GM12892 (cell line): ENCODE measurements around the gene TXNDC16.

Experiments used
- POLR2A ChIP-seq: IDR thresholded peaks from 2 replicates; pipeline ENCODE4 v1.6.1; 2011; ENCODE audit warnings: low read depth, low read length, control low read depth
- POLR2AphosphoS5 ChIP-seq: IDR thresholded peaks from 2 replicates; pipeline ENCODE4 v1.6.1; 2011; ENCODE audit warnings: low read depth, low read length, control low read depth
- TAF1 ChIP-seq: IDR thresholded peaks from 2 replicates; pipeline ENCODE4 v1.6.1; 2011; ENCODE audit warnings: low read depth, mild to moderate bottlenecking, control low read depth, low read length, borderline replicate concordance

- TF ChIP-seq POLR2A, result no peak
- no peak for TF ChIP-seq TAF1
- no peak for TF ChIP-seq POLR2AphosphoS5
These were observed 110.1 kb downstream of the TXNDC16 start for GRCh38 chr14:52442166-52442565.
